Natural killer cell treated with Interleukin-12 subunit alpha and Interleukin-12 subunit beta and Interleukin-15 and Interleukin-18, amount 100 ng/mL, for 72 hours (primary cell): Measurements from ENCODE around the gene GCKR. TPM values are rescaled to one million over a fixed set of nuclear protein-coding genes. Genes with fewer than 3 reads are reported as not detected.
"Not testable (repeated sequence)": the region's sequence is repeated elsewhere in the genome, so short reads cannot be mapped to it uniquely, and the experiment has no call there.

Experiments used
- ATAC-seq, 2 donors: fragments of 150-1000 bp; cut with Tn5 transposase in 1 of 2; sonication (Bioruptor Pico), chemical (Tn5 transposase) in 1 of 2; 2 replicates each; pipeline ENCODE4 v1.10.0; 2021
- DNase-seq: peaks from one replicate; pipeline ENCODE4 v3.0.0; 2022; ENCODE audit warnings: low spot score
- H3K27ac Mint-ChIP-seq, 2 donors: 1 replicate in 1 of 2; 2 replicates in 1 of 2; pipeline ENCODE4 v1.8.0; 2022; ENCODE audit warnings: mixed read lengths in 2 of 2, mild to moderate bottlenecking in 1 of 2, moderate library complexity in 1 of 2
- H3K27me3 Mint-ChIP-seq, 2 donors: 1 replicate in 1 of 2; 2 replicates in 1 of 2; pipeline ENCODE4 v1.8.0; 2022; ENCODE audit warnings: mixed read lengths in 2 of 2
- H3K36me3 Mint-ChIP-seq: one replicate; pipeline ENCODE4 v1.8.0; 2022; ENCODE audit warnings: mixed read lengths
- H3K4me1 Mint-ChIP-seq, 2 donors: 1 replicate in 1 of 2; 2 replicates in 1 of 2; pipeline ENCODE4 v1.8.0; 2022; ENCODE audit warnings: low read depth in 2 of 2, mixed read lengths in 2 of 2, mild to moderate bottlenecking in 1 of 2
- H3K4me3 Mint-ChIP-seq: one replicate; pipeline ENCODE4 v1.8.0; 2022; ENCODE audit warnings: mixed read lengths
- H3K9me3 Mint-ChIP-seq: 2 replicates; pipeline ENCODE4 v1.8.0; 2022; ENCODE audit warnings: mixed read lengths
- total RNA-seq, 2 donors: library from RNA; stranded (reverse); gene quantifications; one replicate each; pipeline ENCODE4 v1.2.3, GENCODE V29; 2022

The GCKR gene
- total RNA-seq, 2 donors from 2014 or later, result not detected

- Mint-ChIP-seq H3K4me1 (no peaks in the 10 kb centered on the region), H3K27ac (no peak overlapping the region), H3K36me3 (no peaks in the 10 kb centered on the region), H3K4me3 (no peak overlapping the region), H3K27me3 (peaks cover 21 to 25% of the 10 kb centered on the region in 2 donors), H3K9me3 (no peaks in the 10 kb centered on the region)
- DNase-seq (no peak), ATAC-seq (no peak)
Observed at GRCh38 chr2:27531983-27532382, 35.3 kb downstream of the GCKR start.

- ATAC-seq (no peak), DNase-seq (no peak)
- Mint-ChIP-seq H3K4me1 (no peaks in the 10 kb centered on the region), H3K27ac (no peak overlapping the region), H3K36me3 (no peaks in the 10 kb centered on the region), H3K4me3 (no peak overlapping the region), H3K9me3 (no peaks in the 10 kb centered on the region), H3K27me3 (peaks cover 22 to 27% of the 10 kb centered on the region in 2 donors)
Observed at GRCh38 chr2:27537287-27537686, 40.6 kb downstream of the GCKR start.

- ATAC-seq, H3K36me3 Mint-ChIP-seq, H3K9me3 Mint-ChIP-seq, H3K27ac Mint-ChIP-seq, H3K4me1 Mint-ChIP-seq, DNase-seq, H3K4me3 Mint-ChIP-seq: not testable (repeated sequence)
- H3K27me3 Mint-ChIP-seq, result peaks cover 20 to 23% of the 10 kb centered on the region in 2 donors
Observed at GRCh38 chr2:27538839-27539450, 42.3 kb downstream of the GCKR start.

GRCh38 chr2:27539649-27540048 lies 43.0 kb downstream of the GCKR start:
- not testable (repeated sequence) for H3K36me3 Mint-ChIP-seq, ATAC-seq, DNase-seq, H3K4me3 Mint-ChIP-seq, H3K27ac Mint-ChIP-seq, H3K4me1 Mint-ChIP-seq, H3K9me3 Mint-ChIP-seq
- H3K27me3 Mint-ChIP-seq, result peaks cover 18 to 19% of the 10 kb centered on the region in 2 donors

GRCh38 chr2:27544143-27544821 lies 47.6 kb downstream of the GCKR start:
- Mint-ChIP-seq H3K27ac (no peak overlapping the region), H3K9me3 (no peaks in the 10 kb centered on the region), H3K27me3 (peaks cover 0 to 3% of the 10 kb centered on the region in 2 donors), H3K4me1 (no peaks in the 10 kb centered on the region), H3K36me3 (no peaks in the 10 kb centered on the region), H3K4me3 (no peak overlapping the region)
- no peak for ATAC-seq
- no peak for DNase-seq

- H3K9me3 Mint-ChIP-seq, result no peaks in the 10 kb centered on the region
- peak in 1 of 2 donors; percentile 41 for ATAC-seq
- H3K4me3 Mint-ChIP-seq, result no peak overlapping the region
Observed at GRCh38 chr2:27545348-27546141, 48.9 kb downstream of the GCKR start.

GRCh38 chr2:27549303-27549702 lies 52.7 kb downstream of the GCKR start:
- DNase-seq (no peak), ATAC-seq (no peak)
- no peaks in the 10 kb centered on the region for H3K9me3 Mint-ChIP-seq
- no peak overlapping the region for H3K4me3 Mint-ChIP-seq
- H3K27me3 Mint-ChIP-seq, result peaks cover 17 to 23% of the 10 kb centered on the region in 2 donors
- no peaks in the 10 kb centered on the region for H3K4me1 Mint-ChIP-seq
- H3K36me3 Mint-ChIP-seq, result no peaks in the 10 kb centered on the region
- H3K27ac Mint-ChIP-seq, result no peak overlapping the region

More at GRCh38 chr2:27545348-27546141, 48.9 kb downstream of the GCKR start:
- DNase-seq, result no peak
- Mint-ChIP-seq H3K27ac (no peak overlapping the region), H3K36me3 (no peaks in the 10 kb centered on the region), H3K4me1 (no peaks in the 10 kb centered on the region), H3K27me3 (peaks cover 0 to 3% of the 10 kb centered on the region in 2 donors)

- Mint-ChIP-seq H3K27ac (no peak overlapping the region), H3K27me3 (peaks cover 20 to 30% of the 10 kb centered on the region in 2 donors)
- no peak for ATAC-seq
Observed at GRCh38 chr2:27551514-27551913, 54.9 kb downstream of the GCKR start.

GRCh38 chr2:27552941-27553340 lies 56.3 kb downstream of the GCKR start:
- H3K36me3 Mint-ChIP-seq, result no peaks in the 10 kb centered on the region

More at GRCh38 chr2:27551514-27551913, 54.9 kb downstream of the GCKR start:
- no peaks in the 10 kb centered on the region for H3K9me3 Mint-ChIP-seq
- no peaks in the 10 kb centered on the region for H3K36me3 Mint-ChIP-seq
- no peak overlapping the region for H3K4me3 Mint-ChIP-seq
- H3K4me1 Mint-ChIP-seq, result no peaks in the 10 kb centered on the region
- DNase-seq, result no peak

GRCh38 chr2:27554451-27554850 lies 57.8 kb downstream of the GCKR start:
- H3K27me3 Mint-ChIP-seq, result peaks cover 19 to 36% of the 10 kb centered on the region in 2 donors
- not testable (repeated sequence) for H3K9me3 Mint-ChIP-seq, H3K27ac Mint-ChIP-seq, H3K4me3 Mint-ChIP-seq, H3K4me1 Mint-ChIP-seq, DNase-seq, H3K36me3 Mint-ChIP-seq, ATAC-seq

More at GRCh38 chr2:27552941-27553340, 56.3 kb downstream of the GCKR start:
- DNase-seq (no peak), ATAC-seq (no peak)
- Mint-ChIP-seq H3K4me1 (no peaks in the 10 kb centered on the region), H3K27ac (no peak overlapping the region), H3K4me3 (no peak overlapping the region), H3K9me3 (no peaks in the 10 kb centered on the region), H3K27me3 (peaks cover 20 to 32% of the 10 kb centered on the region in 2 donors)

GRCh38 chr2:27559228-27559627 lies 62.6 kb downstream of the GCKR start:
- no peak overlapping the region for H3K27ac Mint-ChIP-seq
- no peaks in the 10 kb centered on the region for H3K9me3 Mint-ChIP-seq
- peaks cover 11 to 25% of the 10 kb centered on the region in 2 donors for H3K27me3 Mint-ChIP-seq
- ATAC-seq, result no peak
- no peaks in the 10 kb centered on the region for H3K36me3 Mint-ChIP-seq
- H3K4me3 Mint-ChIP-seq, result no peak overlapping the region
- no peak for DNase-seq
- H3K4me1 Mint-ChIP-seq, result no peaks in the 10 kb centered on the region

- H3K27me3 Mint-ChIP-seq, result peaks cover 22 to 38% of the 10 kb centered on the region in 2 donors
- H3K9me3 Mint-ChIP-seq, result no peaks in the 10 kb centered on the region
- no peaks in the 10 kb centered on the region for H3K4me1 Mint-ChIP-seq
- DNase-seq (no peak), ATAC-seq (no peak)
- H3K4me3 Mint-ChIP-seq, result no peak overlapping the region
- H3K36me3 Mint-ChIP-seq, result no peaks in the 10 kb centered on the region
- H3K27ac Mint-ChIP-seq, result no peak overlapping the region
Observed at GRCh38 chr2:27561060-27561459, 64.4 kb downstream of the GCKR start.

- ATAC-seq, result no peak
- Mint-ChIP-seq H3K27me3 (peaks cover 38 to 72% of the 10 kb centered on the region in 2 donors), H3K9me3 (peaks cover 2% of the 10 kb centered on the region)
Observed at GRCh38 chr2:27566628-27567027, 70.0 kb downstream of the GCKR start.

GRCh38 chr2:27569398-27569797 lies 72.8 kb downstream of the GCKR start:
- Mint-ChIP-seq H3K4me1 (peaks cover 23 to 36% of the 10 kb centered on the region in 2 donors), H3K27me3 (peaks cover 32 to 69% of the 10 kb centered on the region in 2 donors), H3K9me3 (peaks cover 3% of the 10 kb centered on the region), H3K27ac (no peak overlapping the region), H3K4me3 (no peak overlapping the region), H3K36me3 (peaks cover 5% of the 10 kb centered on the region)
- ATAC-seq (no peak), DNase-seq (no peak)

More at GRCh38 chr2:27566628-27567027, 70.0 kb downstream of the GCKR start:
- Mint-ChIP-seq H3K36me3 (peaks cover 5% of the 10 kb centered on the region), H3K4me1 (peaks cover 14 to 18% of the 10 kb centered on the region in 2 donors), H3K4me3 (no peak overlapping the region), H3K27ac (no peak overlapping the region)
- no peak for DNase-seq
